ENCODE results near the gene ARHGAP25. TPM values are rescaled to one million over a fixed set of nuclear protein-coding genes. Genes with fewer than 3 reads are reported as not detected.

ARHGAP25 gene
- total and polyA plus RNA-seq, 4 donors: 17.1 to 43.0 (median 22.6) TPM

- no peak for ATAC-seq (ENCODE audit: insufficient read depth, low FRiP score)
- Histone ChIP-seq H3K27me3 (ENCODE audit: control insufficient read depth in 3 of 3, insufficient read depth in 3 of 3, low read length in 2 of 3) (no peaks in the 10 kb centered on the region), H3K9me3 (ENCODE audit: control insufficient read depth in 4 of 4, insufficient read depth in 3 of 4, low read length in 3 of 4) (no peaks in the 10 kb centered on the region), H3K9ac (ENCODE audit: insufficient read depth in 1 of 2, low read length in 2 of 2) (no peak overlapping the region), H3K4me1 (ENCODE audit: control insufficient read depth in 5 of 5, insufficient read depth in 5 of 5, low read length in 5 of 5) (peaks cover 0 to 18% (median 0%) of the 10 kb centered on the region in 5 donors), H3K36me3 (ENCODE audit: control insufficient read depth in 4 of 4, insufficient read depth in 4 of 4, low read length in 4 of 4) (no peaks in the 10 kb centered on the region), H3K27ac (ENCODE audit: low read depth in 1 of 2, low read length in 1 of 2) (no peak overlapping the region), H3K4me3 (no peak overlapping the region)
- WGBS, 2 donors: 69 to 87% methylated on average over 3 of the region's 3 CpGs
- TF ChIP-seq CTCF (IDR thresholded peaks at IDR 0.05; ENCODE audit: control extremely low read depth, extremely low read depth): no peak
- DNase-seq: peak; percentile 59 to 93 (median 82)
Observed at GRCh38 chr2:68846091-68846490, 111.5 kb downstream of the ARHGAP25 start.

GRCh38 chr2:68847751-68848150 lies 113.1 kb downstream of the ARHGAP25 start:
- Histone ChIP-seq H3K9me3 (ENCODE audit: control insufficient read depth in 4 of 4, insufficient read depth in 3 of 4, low read length in 3 of 4) (no peaks in the 10 kb centered on the region), H3K36me3 (ENCODE audit: control insufficient read depth in 4 of 4, insufficient read depth in 4 of 4, low read length in 4 of 4) (no peaks in the 10 kb centered on the region), H3K27ac (ENCODE audit: low read depth in 1 of 2, low read length in 1 of 2) (no peak overlapping the region), H3K9ac (ENCODE audit: insufficient read depth in 1 of 2, low read length in 2 of 2) (no peak overlapping the region), H3K4me1 (ENCODE audit: control insufficient read depth in 5 of 5, insufficient read depth in 5 of 5, low read length in 5 of 5) (peaks cover 0 to 18% (median 0%) of the 10 kb centered on the region in 5 donors), H3K27me3 (ENCODE audit: control insufficient read depth in 3 of 3, insufficient read depth in 3 of 3, low read length in 2 of 3) (no peaks in the 10 kb centered on the region), H3K4me3 (no peak overlapping the region)
- DNase-seq: no peak
- no peak for ATAC-seq (ENCODE audit: insufficient read depth, low FRiP score)
- no peak for TF ChIP-seq CTCF (IDR thresholded peaks at IDR 0.05; ENCODE audit: control extremely low read depth, extremely low read depth)

GRCh38 chr2:68849579-68850030 lies 115.0 kb downstream of the ARHGAP25 start:
- Histone ChIP-seq H3K4me3 (no peak overlapping the region), H3K36me3 (ENCODE audit: control insufficient read depth in 4 of 4, insufficient read depth in 4 of 4, low read length in 4 of 4) (no peaks in the 10 kb centered on the region), H3K9ac (ENCODE audit: insufficient read depth in 1 of 2, low read length in 2 of 2) (no peak overlapping the region), H3K27me3 (ENCODE audit: control insufficient read depth in 3 of 3, insufficient read depth in 3 of 3, low read length in 2 of 3) (no peaks in the 10 kb centered on the region), H3K4me1 (ENCODE audit: control insufficient read depth in 5 of 5, insufficient read depth in 5 of 5, low read length in 5 of 5) (peaks cover 0 to 24% (median 0%) of the 10 kb centered on the region in 5 donors), H3K9me3 (ENCODE audit: control insufficient read depth in 4 of 4, insufficient read depth in 3 of 4, low read length in 3 of 4) (no peaks in the 10 kb centered on the region), H3K27ac (ENCODE audit: low read depth in 1 of 2, low read length in 1 of 2) (no peak overlapping the region)
- no peak for TF ChIP-seq CTCF (IDR thresholded peaks at IDR 0.05; ENCODE audit: control extremely low read depth, extremely low read depth)
- no peak for DNase-seq
- WGBS, 2 donors: 58 to 62% methylated on average over 4 of the region's 4 CpGs
- no peak for ATAC-seq (ENCODE audit: insufficient read depth, low FRiP score)

DNA sequence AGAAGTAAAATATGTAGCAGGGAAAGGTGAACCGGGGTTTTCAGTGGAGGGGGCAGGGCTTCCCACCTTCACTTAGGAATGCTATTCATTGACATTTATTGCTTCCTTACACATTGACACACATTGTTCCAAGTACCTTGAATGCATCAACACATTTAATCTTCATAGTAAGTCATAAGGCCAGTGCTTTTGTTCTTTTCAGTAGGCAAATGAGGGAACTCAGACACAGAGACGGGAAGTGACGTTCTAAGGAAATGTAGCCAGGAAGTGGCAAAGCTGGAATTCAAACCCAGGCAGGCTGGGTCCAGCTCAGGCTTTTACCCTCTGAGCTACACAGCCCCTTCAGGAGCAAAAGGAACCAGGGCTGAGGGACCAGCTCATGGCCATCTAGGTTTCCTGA lies 115.9 kb downstream of the ARHGAP25 start:
- Histone ChIP-seq H3K9me3 (ENCODE audit: control insufficient read depth in 4 of 4, insufficient read depth in 3 of 4, low read length in 3 of 4) (no peaks in the 10 kb centered on the region), H3K4me1 (ENCODE audit: control insufficient read depth in 5 of 5, insufficient read depth in 5 of 5, low read length in 5 of 5) (peaks cover 0 to 19% (median 0%) of the 10 kb centered on the region in 5 donors), H3K27me3 (ENCODE audit: control insufficient read depth in 3 of 3, insufficient read depth in 3 of 3, low read length in 2 of 3) (no peaks in the 10 kb centered on the region), H3K9ac (ENCODE audit: insufficient read depth in 1 of 2, low read length in 2 of 2) (no peak overlapping the region), H3K4me3 (no peak overlapping the region), H3K27ac (ENCODE audit: low read depth in 1 of 2, low read length in 1 of 2) (no peak overlapping the region), H3K36me3 (ENCODE audit: control insufficient read depth in 4 of 4, insufficient read depth in 4 of 4, low read length in 4 of 4) (no peaks in the 10 kb centered on the region)
- ATAC-seq (ENCODE audit: insufficient read depth, low FRiP score) (no peak), DNase-seq (no peak)
- WGBS, 2 donors: 56 to 74% methylated on average over 3 of the region's 3 CpGs
- TF ChIP-seq CTCF (IDR thresholded peaks at IDR 0.05; ENCODE audit: control extremely low read depth, extremely low read depth): no peak

Data from lung (tissue), 12 donors.